T1000 (cell line): ENCODE data around the gene YBX1.
"Not testable (repeated sequence)": the region's sequence is repeated elsewhere in the genome, so short reads cannot be mapped to it uniquely, and the experiment has no call there.

Source experiments
- DNase-seq: peaks from one replicate; lab custom pipeline; 2025; ENCODE audit warnings: mixed read lengths; lab: John Stamatoyannopoulos, UW

YBX1 gene

DNA sequence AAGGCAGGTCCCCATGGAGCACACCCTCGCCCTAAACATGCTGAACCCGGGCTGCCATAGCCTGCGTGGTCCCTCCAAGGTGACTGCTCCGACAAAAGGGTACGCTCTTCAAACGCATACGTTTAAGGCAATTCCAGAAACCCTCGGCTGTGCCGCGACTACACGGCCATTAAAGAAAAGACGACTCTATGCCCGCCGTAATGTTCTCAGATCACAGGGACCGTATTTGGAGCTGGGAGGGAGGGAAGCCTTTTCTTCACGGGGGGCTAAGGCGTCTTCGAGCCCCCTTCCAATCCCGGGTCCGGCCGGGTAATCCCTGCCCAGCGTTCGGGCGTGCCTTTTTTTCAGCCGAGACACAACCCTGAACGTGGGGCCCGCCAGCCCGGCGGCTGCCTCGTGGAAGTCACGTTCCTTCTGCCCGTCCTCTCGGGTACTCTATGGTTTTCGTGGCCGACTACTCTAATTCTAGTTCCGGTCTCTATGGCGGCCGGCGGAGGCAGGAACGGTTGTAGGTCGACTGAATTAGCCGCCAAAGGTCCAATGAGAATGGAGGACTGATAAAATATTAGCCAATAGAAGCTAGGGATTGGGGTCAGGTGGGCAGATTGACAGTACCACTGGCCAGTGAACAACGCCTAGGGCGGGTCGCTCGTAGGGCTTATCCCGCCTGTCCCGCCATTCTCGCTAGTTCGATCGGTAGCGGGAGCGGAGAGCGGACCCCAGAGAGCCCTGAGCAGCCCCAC lies at the start of gene YBX1:
Gene YBX1 (plus strand): TSS at position 678 of the 743 bp plus-strand sequence. CDS start 148 bp downstream, outside the sequence.
- peak; percentile 98 for DNase-seq

DNA sequence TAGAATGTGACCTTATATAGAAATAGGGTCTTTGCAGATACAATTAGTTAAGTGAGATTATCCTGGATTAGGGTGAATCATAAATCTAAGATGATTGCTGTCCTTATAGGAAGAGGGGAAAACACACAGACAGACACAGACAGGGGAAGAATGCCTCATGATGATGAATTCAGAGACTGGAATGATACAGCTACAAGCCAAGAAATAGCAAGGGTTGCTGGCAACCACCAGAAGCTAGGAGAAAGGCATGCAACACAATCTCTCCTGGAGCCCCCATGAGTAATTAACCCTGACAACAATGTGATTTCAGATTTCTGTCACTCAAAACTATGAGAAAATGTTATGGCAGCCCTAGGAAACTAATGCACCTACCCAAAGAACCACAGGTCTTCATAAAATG lies 43.1 kb upstream of the YBX1 start:
- no peak for DNase-seq

DNA sequence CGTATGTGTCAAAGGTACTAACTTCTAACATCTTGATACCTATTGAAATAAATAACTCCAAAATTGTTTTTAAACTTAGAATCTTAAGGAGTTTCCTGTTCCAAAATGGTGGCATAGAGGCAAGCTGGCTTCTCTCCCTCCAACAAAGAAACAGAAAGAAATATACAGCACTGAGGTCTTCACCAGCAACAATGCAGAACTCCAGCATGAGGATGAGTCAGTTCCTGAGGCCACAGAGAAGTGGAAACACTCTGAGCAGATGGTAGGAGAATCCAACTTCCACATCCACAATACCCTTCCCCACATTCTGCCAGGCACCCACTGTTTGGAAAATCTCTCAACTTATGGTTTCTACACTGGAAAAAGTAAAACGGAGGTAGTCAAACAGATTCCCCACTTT lies 36.2 kb upstream of the YBX1 start:
- no peak for DNase-seq

DNA sequence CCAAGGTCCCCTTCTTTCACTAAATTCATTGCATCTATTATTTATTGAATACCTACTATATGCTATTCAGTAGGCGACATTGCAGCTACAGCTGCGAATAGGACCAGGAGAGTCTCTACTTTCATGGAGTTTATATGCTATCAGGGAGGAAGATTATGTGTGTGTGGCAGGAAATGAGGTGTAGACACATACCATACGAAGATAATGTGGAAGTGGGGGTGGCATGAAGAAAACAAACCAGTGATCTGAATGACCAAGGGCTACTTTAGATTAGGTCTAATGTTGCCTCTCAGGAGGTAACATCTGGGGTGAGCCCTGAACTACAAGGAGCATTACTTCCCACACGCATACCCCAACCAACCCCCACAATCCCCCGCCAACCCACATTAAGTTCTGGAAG lies 25.0 kb upstream of the YBX1 start:
- no peak for DNase-seq

DNA sequence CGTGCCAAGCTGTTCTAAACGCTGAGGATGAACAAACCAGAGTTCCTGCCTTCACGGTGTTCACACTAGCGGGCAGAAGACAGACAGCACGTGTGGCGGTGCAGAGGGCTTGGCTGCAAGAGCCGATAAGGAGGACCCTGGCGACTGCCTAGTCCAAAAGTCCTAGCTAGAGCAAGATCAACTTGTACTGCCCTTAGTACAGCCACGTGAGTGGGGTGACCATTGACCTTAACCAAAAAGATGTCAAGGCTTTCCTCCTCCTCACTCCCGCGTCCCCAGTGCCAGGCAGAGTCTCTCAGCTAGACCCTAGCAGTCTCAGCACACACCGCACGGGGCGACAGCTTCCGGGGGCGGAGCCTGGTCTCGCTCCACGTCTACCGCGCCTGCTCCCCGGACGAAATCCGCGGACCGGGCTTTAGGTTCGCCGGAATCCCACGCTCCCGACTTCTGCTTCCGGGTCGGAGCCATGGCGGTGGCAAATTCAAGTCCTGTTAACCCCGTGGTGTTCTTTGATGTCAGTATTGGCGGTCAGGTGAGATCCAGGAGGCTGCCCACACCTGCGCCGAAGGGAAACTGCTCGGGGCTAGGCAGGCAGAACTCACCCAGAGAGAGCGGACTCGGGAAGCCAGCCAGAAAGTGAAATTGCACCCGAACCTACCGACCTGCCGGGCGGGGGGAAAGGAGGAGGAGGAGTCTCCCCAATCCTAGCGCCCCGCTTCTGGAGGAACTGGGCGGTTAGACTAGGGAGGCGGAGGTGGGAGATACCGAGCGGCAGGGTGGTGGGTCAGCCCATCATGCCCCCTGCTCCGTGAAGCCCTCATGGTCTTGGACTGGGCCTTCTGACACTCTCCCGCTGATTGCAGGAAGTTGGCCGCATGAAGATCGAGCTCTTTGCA lies 24.0 kb upstream of the YBX1 start, which contains the start of gene PPIH:
Gene PPIH (plus strand): TSS at position 443 of the 896 bp plus-strand sequence. CDS start 24 bp downstream, at position 467.
- DNase-seq = peak; percentile 86

DNA sequence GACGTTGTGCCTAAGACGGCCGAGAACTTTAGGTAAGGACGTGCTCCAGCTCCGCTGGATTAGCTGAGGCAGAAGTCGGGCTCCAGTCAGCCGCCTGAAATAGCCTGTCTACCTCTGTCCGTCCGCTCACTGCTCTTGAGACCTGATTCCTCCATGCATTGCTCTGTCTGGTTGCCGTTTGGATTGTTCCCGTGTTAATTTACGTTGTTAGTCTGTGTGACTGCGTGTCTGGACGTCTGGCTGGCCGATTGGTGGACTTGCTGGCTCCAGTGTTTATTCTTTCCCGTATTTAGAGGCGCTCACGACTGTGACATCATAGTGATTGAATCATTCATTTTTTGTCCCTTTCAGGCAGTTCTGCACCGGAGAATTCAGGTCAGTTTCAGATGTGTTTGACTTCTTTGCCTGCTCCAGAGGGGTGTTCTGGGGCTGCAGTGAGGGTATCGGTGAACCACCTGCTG lies 23.3 kb upstream of the YBX1 start:
- peak; percentile 10 for DNase-seq

DNA sequence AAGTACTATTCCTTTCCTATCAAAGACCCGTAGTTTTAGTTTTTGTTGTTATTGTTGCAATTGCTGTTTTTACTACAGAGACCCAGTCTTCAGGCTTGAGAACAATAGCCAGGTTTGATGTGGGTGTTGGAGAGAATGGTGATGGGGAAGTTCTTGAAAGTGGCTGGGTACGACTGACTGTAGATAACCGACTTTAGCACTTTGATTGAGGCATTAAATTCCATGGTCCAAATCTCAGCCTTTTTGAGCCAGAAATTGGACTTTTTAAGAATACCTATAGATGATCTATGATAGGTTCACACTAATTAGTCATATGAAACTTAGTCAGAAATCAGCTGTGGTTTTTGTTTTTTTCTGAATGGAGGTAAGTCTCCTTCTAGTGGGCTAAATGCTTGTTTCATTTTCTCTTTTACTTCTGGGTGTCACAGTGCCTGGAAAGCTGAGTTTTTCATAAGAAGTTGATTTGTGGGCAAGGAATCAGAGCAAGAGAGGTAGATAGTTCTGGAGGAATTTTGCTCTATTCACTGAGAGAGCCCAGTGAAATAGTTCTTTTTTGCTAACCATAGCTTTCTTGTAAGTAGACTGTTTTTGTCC lies 21.2 kb upstream of the YBX1 start:
- no peak for DNase-seq

DNA sequence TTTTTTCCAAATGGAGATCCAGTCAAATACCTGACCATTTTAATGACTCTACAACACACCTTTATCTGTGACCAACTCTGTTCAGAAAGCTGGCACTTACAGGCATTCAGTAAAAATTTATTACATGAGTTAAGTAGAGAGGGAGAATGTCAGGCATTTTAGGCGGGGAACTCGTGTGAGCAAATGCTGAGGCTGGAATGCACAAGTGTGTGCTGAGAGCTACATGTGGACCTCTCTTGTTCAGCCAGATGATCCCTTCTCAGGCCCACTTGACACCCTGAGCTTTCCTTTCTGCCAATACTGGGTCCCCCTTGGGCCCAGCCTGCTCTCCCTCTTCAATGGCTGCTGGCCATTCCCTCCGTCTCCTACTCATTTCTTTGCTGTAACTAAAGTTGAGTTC lies 12.3 kb upstream of the YBX1 start:
- no peak for DNase-seq

DNA sequence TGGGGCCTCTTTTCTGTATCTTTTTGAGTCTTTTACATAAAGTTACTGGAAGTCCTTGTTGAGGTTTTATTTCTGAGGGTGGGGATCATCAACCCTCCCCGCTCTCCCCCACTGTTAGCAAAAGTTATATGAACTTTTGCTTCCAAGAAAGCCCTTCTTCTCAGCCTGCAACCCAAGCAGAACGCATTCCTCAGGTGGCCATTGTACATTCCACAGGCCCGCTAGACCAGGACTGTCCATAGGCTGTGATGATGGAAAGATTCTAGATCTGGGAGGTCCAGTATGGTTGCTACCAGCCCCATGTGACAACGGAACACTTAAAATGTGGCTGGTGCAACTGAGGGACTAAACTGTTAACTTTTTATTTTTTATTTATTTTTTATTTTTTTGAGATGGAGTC lies 11.8 kb upstream of the YBX1 start:
- no peak for DNase-seq

DNA sequence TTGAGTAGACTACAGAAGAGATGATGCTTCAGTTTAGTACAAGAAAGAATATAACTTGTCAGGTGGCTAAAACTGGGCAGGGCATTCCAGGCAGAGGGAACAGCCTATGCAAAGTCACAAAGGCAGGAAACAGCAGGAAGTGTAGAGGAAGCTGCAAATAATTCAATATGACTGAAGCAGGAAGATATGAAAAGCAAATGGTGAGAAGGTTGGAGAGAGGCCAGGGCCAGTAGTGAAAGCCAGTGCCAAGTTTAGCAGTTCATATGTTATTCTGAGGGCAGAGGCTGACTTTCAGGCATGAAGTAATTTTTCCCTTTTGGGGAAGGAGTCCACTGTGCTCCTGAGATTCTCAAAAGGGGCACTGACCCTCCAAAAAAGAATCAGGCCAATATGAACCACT lies 8.0 kb upstream of the YBX1 start:
- DNase-seq = no peak

DNA sequence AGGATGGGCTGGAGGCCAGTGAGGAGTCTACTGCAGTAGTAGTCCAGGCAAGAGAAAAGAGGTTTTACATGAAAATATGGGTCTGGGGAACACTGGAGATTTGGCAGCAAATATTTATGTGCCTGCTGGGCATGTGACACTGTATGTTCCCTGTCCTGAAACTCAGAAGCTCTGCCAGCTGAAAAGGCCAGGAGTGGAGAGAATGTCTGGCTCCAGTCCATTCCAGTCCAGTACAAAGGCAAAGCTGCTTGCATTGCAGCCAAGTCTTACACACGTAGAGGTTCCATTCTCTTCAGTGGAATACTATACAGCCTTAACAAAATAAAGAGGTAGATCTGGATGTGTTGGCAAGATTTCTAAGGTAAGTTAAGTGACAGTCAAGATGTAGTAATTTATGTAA lies 7.5 kb upstream of the YBX1 start:
- no peak for DNase-seq

DNA sequence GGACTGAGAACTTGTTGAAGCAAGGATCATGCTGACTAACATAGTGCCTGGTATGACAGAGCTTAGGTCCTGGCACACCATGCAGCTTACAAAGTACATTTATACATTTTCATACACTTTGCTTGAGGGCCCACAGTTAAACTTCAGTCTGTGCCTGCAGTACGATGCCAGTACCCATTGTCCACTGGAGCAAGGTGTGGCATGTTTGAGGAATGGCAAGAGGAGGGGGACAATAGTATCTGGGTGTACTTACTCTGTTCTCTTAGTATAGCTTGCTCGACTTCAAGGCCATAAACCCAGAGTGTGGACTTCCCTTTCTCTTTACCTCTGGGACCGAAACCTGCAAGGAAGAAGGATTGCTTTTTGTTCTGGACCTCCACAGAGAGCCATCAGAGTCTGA lies 6.8 kb upstream of the YBX1 start:
- no peak for DNase-seq

DNA sequence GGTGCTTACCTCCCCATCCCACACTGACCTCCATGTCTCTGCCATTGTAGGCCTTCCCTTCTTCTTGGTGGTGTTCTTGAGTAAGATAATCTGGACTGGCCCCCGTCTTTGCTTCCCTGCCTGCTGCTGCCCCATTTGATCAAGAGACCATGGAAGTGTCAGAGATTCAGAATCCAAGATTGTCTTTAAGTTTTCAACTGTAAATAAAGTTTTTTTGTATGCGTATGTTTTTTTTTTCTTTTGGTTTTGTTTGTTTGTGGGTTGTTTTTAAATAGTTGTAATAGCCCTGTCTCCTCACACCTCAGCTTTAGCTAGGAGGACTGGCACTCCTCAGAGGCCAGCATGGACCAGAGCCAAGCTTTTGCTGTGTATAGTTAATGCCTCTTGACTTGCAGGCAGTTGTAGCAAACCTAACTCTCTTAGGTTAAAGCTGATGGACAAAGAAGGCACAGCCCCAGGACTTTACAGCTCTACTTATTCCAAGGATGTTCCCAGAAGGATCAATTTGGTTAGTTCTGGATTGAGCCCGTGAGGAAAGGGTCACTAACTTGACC lies 5.6 kb upstream of the YBX1 start:
- no peak for DNase-seq

DNA sequence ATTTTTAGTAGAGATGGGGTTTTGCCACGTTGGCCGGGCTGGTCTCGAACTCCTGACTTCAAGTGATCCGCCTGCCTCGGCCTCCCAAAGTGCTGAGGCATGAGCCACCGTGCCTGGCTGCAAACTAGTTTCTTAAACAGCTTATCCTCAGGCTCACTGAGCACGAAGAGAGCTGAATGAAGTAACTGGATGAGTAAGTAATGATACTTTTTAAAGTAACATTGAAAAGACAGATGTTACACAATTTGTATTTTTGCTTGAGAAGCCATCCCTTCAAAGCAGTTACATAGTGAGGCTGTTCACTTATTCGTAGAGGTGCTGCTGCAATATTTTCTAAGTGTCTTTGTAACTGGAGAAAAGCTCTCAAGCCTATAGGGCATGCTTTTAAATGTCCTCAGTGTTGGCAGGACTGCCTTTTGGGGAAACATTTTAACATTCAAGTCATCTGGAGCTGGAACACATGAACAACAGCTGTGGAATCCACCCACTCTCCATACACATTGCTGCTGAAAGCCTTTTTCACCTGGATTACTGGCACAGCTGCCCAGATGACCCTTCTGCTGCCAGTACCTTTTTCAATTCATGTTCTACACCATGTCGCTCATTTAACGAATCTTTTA lies 2.7 kb upstream of the YBX1 start:
- no peak for DNase-seq

DNA sequence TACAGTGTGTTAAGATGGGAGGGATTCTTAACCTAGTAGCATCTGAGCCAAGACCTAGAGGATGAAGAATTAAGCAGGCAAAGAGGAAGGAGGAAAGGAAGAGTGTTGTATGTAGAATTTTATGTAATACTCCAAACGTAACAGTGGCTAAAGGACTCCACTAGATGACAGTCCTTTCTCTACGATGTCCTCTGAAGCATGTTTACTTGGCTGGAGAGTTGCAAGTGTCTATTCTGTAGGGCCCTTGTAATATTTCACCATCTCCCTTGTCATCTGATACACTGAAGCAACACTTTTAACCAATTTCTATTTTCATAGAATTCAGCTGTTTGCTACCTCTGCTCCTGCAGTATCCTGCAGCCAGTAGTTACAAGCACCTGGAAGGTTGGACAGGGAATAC lies 2.2 kb upstream of the YBX1 start:
- no peak for DNase-seq

DNA sequence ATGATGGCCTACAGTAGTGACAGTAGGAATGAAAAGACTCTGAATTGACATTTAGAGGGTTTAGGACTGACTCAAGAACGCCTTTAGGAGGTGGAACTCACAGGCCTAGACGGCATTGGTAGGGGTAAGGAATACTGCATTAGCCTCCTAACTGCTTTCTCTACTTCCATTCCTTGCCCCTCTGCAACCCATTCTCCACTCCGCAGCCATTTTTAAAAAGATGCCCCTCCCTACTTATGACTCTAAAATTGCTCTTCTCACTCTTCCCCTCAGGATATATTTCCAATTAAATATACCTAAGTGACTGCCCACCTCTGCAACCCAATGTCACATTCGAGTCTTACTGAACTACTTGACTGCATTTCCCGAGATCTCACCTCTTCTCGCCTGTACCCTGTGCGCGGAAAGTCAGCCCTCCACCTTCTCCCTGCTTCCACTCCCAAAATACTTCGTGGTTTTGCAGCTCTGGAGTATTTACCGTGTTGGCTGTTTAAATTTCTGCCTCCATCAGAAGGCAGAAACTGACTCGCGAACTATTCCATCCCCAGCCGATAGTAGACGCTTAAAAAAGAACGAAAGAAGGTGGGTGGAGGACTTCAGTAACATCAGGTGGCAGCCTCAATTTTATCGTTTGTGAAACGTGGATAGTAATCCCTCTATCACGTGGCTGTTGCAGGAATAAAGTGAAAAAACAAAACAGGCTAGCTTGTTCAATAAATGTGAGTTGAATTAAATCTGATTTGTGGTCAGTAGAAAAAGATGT lies 1.1 kb upstream of the YBX1 start:
- DNase-seq = no peak

DNA sequence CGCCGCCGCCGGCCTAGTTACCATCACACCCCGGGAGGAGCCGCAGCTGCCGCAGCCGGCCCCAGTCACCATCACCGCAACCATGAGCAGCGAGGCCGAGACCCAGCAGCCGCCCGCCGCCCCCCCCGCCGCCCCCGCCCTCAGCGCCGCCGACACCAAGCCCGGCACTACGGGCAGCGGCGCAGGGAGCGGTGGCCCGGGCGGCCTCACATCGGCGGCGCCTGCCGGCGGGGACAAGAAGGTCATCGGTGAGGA lies 193 bp downstream of the YBX1 start:
- DNase-seq = not testable (repeated sequence)

DNA sequence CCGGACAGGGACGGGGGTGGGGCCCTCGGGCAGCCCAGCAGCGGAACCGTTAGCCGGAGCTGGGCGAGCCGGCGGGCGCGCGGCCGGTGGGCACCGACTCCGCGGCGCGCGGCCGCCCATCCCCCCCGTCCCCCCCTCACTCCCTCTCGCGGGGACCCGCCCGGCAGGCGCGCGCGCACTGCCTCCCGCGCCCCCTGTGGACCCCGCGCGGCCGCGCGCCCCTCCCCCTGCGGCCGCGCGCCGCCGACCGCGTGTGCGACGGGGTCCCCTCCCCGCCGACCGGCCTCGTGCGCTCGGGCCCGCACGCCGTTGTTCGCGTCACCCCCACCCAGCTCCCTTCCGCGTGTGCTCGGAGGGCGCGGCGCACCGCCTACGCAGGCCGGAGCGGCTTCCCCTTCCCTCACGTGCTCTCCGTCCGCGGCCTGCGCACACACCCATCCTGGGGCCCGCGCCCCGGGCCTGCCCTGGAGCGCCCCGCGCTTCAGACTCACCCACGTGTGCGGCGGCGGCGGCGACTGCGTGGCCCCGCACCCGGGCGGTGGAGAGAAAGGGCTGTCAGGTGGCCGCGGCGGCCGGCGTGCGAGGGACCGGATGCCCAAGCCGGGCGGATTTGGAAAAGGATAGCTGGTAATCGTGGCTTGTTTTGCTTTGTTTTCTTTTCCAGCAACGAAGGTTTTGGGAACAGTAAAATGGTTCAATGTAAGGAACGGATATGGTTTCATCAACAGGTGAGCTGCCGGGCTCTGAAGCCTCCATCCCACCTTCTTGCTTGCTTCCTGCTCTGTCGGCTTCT lies 717 bp downstream of the YBX1 start:
- DNase-seq = no peak

DNA sequence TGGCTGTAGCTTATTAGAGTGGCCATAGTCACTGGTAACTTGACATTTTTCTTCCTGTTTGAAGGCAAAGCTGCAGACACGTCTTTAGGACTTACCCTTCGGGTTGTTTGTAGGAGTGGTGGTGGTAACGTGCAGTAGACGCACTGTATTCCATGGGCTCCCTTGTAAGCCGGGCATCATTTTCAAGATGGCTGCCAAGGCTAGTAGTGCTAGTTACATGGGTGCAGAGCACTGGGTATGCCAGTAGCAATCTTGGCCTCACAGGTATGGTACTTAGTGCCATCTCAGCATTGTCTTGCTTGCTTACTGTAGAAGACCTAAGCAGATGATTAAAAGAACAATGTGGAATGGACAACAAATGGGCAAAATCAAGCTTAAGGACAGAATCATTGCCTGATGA lies 1.9 kb downstream of the YBX1 start:
- no peak for DNase-seq

DNA sequence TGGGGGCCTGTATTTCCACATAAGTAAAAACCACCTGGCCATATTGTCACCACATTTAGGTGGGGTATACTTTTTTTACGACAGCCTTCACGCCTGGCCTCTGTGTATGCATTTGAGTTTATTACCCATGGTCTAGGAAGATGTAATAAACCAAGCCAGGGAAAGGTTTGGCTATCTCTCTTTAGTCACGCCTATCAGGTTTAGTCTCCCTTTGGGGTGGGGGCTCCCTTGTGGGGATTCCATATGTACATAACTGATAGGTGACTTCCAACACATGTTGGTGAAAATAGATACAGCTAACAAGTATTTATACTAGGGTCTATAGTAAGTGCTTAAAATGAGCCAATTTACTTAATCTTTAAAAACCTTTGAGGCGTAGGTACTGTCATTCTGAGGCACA lies 4.2 kb downstream of the YBX1 start:
- DNase-seq = no peak

DNA sequence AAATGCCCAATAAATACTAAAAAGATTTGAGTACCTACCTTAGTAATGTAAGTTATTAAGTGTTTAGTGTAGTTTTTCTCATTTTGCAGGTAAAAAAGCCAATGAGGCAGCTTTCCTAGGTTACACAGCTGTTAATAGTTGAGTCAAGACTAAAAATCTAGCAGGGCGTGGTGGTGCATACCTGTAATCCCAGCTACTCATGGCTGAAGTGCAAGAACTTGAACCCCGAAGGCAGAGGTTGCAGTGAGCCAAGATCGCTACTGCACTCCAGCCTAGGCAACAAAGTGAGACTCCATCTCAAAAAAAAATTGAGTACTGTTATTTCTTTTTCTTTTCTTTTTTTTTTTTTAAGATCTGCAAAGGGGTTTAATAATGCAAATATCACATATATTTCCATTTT lies 7.7 kb downstream of the YBX1 start:
- no peak for DNase-seq
